ENCODE results near the gene U2AF1L4. TPM values are rescaled to one million over a fixed set of nuclear protein-coding genes. Genes with fewer than 3 reads are reported as not detected.

U2AF1L4 gene
- total RNA-seq, 1 donor from 2014 or later = 29.7 TPM

GRCh38 chr19:35751839-35752745 is 6.9 kb upstream of the U2AF1L4 start:
- Mint-ChIP-seq H3K27me3 (ENCODE audit: insufficient read depth) (no peaks in the 10 kb centered on the region), H3K4me3 (no peak overlapping the region), H3K36me3 (ENCODE audit: low read depth) (peaks cover 18% of the 10 kb centered on the region), H3K4me1 (ENCODE audit: low read depth) (peaks cover 36% of the 10 kb centered on the region), H3K27ac (no peak overlapping the region), H3K9me3 (no peaks in the 10 kb centered on the region)
- no peak for DNase-seq (ENCODE audit: low spot score)
- intact Hi-C loops (cut with micrococcal nuclease) = no loop called here

- intact Hi-C loops (cut with micrococcal nuclease) = no loop called here
- Mint-ChIP-seq H3K36me3 (ENCODE audit: low read depth) (peaks cover 17% of the 10 kb centered on the region), H3K9me3 (no peaks in the 10 kb centered on the region), H3K4me1 (ENCODE audit: low read depth) (peaks cover 38% of the 10 kb centered on the region), H3K4me3 (peak overlapping the region; percentile 62), H3K27me3 (ENCODE audit: insufficient read depth) (peaks cover 2% of the 10 kb centered on the region), H3K27ac (peak overlapping the region; percentile 44)
- no peak for DNase-seq (ENCODE audit: low spot score)
These were observed 4.9 kb upstream of the U2AF1L4 start for GRCh38 chr19:35750167-35750566.

- Mint-ChIP-seq H3K9me3 (no peaks in the 10 kb centered on the region), H3K4me1 (ENCODE audit: low read depth) (peaks cover 43% of the 10 kb centered on the region), H3K27me3 (ENCODE audit: insufficient read depth) (peaks cover 2% of the 10 kb centered on the region), H3K4me3 (peak within 1 kb of the TSS; percentile 97), H3K27ac (peak within 1 kb of the TSS; percentile 89), H3K36me3 (ENCODE audit: low read depth) (peaks cover 8% of the 10 kb centered on the region)
- DNase-seq (ENCODE audit: low spot score) = peak; percentile 99
- intact Hi-C loops (cut with micrococcal nuclease) = loop anchor here (1.0 to 10.0 kb wide), 8 partner anchors 8 to 594 kb away; partner anchors contain the start of genes ARHGAP33, COX6B1, FXYD5 and POLR2I
These were observed 3.1 kb upstream of the U2AF1L4 start, which contains the start of gene LIN37 for GRCh38 chr19:35748106-35749020. Gene LIN37 (plus strand): TSS chr19:35748576. CDS start chr19:35748725, 149 bp downstream.

- Mint-ChIP-seq H3K36me3 (ENCODE audit: low read depth) (peaks cover 11% of the 10 kb centered on the region), H3K4me3 (peak overlapping the region; percentile 98), H3K27me3 (ENCODE audit: insufficient read depth) (peaks cover 2% of the 10 kb centered on the region), H3K27ac (peak overlapping the region; percentile 96), H3K4me1 (ENCODE audit: low read depth) (peaks cover 53% of the 10 kb centered on the region), H3K9me3 (no peaks in the 10 kb centered on the region)
- no peak for DNase-seq (ENCODE audit: low spot score)
- intact Hi-C loops (cut with micrococcal nuclease) = loop anchor here (10.0 kb wide), 1 partner anchor 592 kb away; the partner anchor contains the start of gene FXYD5
These were observed 1.3 kb upstream of the U2AF1L4 start for GRCh38 chr19:35746531-35746930.

- H3K4me3 Mint-ChIP-seq = peak overlapping the region; percentile 98
- intact Hi-C loops (cut with micrococcal nuclease) = loop anchor here (10.0 kb wide), 1 partner anchor 591 kb away; the partner anchor contains the start of gene FXYD5
- H3K9me3 Mint-ChIP-seq = no peaks in the 10 kb centered on the region
- H3K27me3 Mint-ChIP-seq (ENCODE audit: insufficient read depth) = peaks cover 2% of the 10 kb centered on the region
- DNase-seq (ENCODE audit: low spot score) = no peak
- peaks cover 53% of the 10 kb centered on the region for H3K4me1 Mint-ChIP-seq (ENCODE audit: low read depth)
- H3K27ac Mint-ChIP-seq = peak overlapping the region; percentile 96
- H3K36me3 Mint-ChIP-seq (ENCODE audit: low read depth) = peaks cover 11% of the 10 kb centered on the region
These were observed 857 bp upstream of the U2AF1L4 start for GRCh38 chr19:35746087-35746462.

GRCh38 chr19:35744430-35745327 is 539 bp downstream of the U2AF1L4 start:
- peak overlapping the region; percentile 96 for H3K27ac Mint-ChIP-seq
- peaks cover 45% of the 10 kb centered on the region for H3K4me1 Mint-ChIP-seq (ENCODE audit: low read depth)
- peaks cover 12% of the 10 kb centered on the region for H3K36me3 Mint-ChIP-seq (ENCODE audit: low read depth)
- no peaks in the 10 kb centered on the region for H3K9me3 Mint-ChIP-seq
- peak overlapping the region; percentile 98 for H3K4me3 Mint-ChIP-seq
- peak; percentile 93 for DNase-seq (ENCODE audit: low spot score)
- peaks cover 2% of the 10 kb centered on the region for H3K27me3 Mint-ChIP-seq (ENCODE audit: insufficient read depth)
- intact Hi-C loops (cut with micrococcal nuclease) = loop anchor here (1.0 to 10.0 kb wide), 12 partner anchors 27 to 590 kb away; partner anchors contain the start of genes ALKBH6, ARHGAP33, COX6B1 and FXYD5

GRCh38 chr19:35743640-35744429 is 1.4 kb downstream of the U2AF1L4 start:
- Mint-ChIP-seq H3K4me1 (ENCODE audit: low read depth) (peaks cover 39% of the 10 kb centered on the region), H3K27me3 (ENCODE audit: insufficient read depth) (peaks cover 2% of the 10 kb centered on the region), H3K27ac (peak overlapping the region; percentile 96), H3K9me3 (no peaks in the 10 kb centered on the region), H3K4me3 (peak overlapping the region; percentile 98), H3K36me3 (ENCODE audit: low read depth) (peaks cover 14% of the 10 kb centered on the region)
- intact Hi-C loops (cut with micrococcal nuclease) = loop anchor here (1.0 to 10.0 kb wide), 8 partner anchors 31 to 589 kb away; partner anchors contain the start of genes ALKBH6, ARHGAP33, COX6B1 and FXYD5
- no peak for DNase-seq (ENCODE audit: low spot score)

- Mint-ChIP-seq H3K9me3 (no peaks in the 10 kb centered on the region), H3K27ac (peak within 1 kb of the TSS; percentile 97), H3K4me1 (ENCODE audit: low read depth) (peaks cover 32% of the 10 kb centered on the region), H3K4me3 (peak within 1 kb of the TSS; percentile 98), H3K27me3 (ENCODE audit: insufficient read depth) (peaks cover 2% of the 10 kb centered on the region), H3K36me3 (ENCODE audit: low read depth) (peaks cover 23% of the 10 kb centered on the region)
- intact Hi-C loops (cut with micrococcal nuclease) = loop anchor here (5.0 to 10.0 kb wide), 3 partner anchors 195 to 587 kb away; partner anchors contain the start of genes FXYD5, TMEM147 and ZNF565
- DNase-seq (ENCODE audit: low spot score) = peak; percentile 72
These were observed 3.0 kb downstream of the U2AF1L4 start, which contains the start of gene IGFLR1 for GRCh38 chr19:35742121-35742724. Gene IGFLR1 (minus strand): TSS chr19:35742452. CDS start chr19:35741180, 1,272 bp downstream.

- H3K9me3 Mint-ChIP-seq = no peaks in the 10 kb centered on the region
- peak overlapping the region; percentile 97 for H3K27ac Mint-ChIP-seq
- peaks cover 28% of the 10 kb centered on the region for H3K4me1 Mint-ChIP-seq (ENCODE audit: low read depth)
- H3K27me3 Mint-ChIP-seq (ENCODE audit: insufficient read depth) = peaks cover 2% of the 10 kb centered on the region
- DNase-seq (ENCODE audit: low spot score) = no peak
- intact Hi-C loops (cut with micrococcal nuclease) = loop anchor here (2.0 to 10.0 kb wide), 4 partner anchors 128 to 586 kb away; partner anchors contain the start of genes APLP1, FXYD5, TMEM147 and ZNF565
- H3K36me3 Mint-ChIP-seq (ENCODE audit: low read depth) = peaks cover 31% of the 10 kb centered on the region
- H3K4me3 Mint-ChIP-seq = peak overlapping the region; percentile 93
These were observed 4.1 kb downstream of the U2AF1L4 start for GRCh38 chr19:35741203-35741515.

GRCh38 chr19:35740423-35741202 is 4.6 kb downstream of the U2AF1L4 start:
- Mint-ChIP-seq H3K4me3 (peak overlapping the region; percentile 93), H3K27ac (peak overlapping the region; percentile 93), H3K9me3 (no peaks in the 10 kb centered on the region), H3K36me3 (ENCODE audit: low read depth) (peaks cover 34% of the 10 kb centered on the region), H3K27me3 (ENCODE audit: insufficient read depth) (peaks cover 2% of the 10 kb centered on the region), H3K4me1 (ENCODE audit: low read depth) (peaks cover 23% of the 10 kb centered on the region)
- peak; percentile 95 for DNase-seq (ENCODE audit: low spot score)
- intact Hi-C loops (cut with micrococcal nuclease) = loop anchor here (1.0 to 10.0 kb wide), 13 partner anchors 8 to 586 kb away; partner anchors contain the start of genes APLP1, ARHGAP33, COX6B1 and FXYD5
